Measurements from ENCODE around the gene CAPN15.

CAPN15 gene

DNA sequence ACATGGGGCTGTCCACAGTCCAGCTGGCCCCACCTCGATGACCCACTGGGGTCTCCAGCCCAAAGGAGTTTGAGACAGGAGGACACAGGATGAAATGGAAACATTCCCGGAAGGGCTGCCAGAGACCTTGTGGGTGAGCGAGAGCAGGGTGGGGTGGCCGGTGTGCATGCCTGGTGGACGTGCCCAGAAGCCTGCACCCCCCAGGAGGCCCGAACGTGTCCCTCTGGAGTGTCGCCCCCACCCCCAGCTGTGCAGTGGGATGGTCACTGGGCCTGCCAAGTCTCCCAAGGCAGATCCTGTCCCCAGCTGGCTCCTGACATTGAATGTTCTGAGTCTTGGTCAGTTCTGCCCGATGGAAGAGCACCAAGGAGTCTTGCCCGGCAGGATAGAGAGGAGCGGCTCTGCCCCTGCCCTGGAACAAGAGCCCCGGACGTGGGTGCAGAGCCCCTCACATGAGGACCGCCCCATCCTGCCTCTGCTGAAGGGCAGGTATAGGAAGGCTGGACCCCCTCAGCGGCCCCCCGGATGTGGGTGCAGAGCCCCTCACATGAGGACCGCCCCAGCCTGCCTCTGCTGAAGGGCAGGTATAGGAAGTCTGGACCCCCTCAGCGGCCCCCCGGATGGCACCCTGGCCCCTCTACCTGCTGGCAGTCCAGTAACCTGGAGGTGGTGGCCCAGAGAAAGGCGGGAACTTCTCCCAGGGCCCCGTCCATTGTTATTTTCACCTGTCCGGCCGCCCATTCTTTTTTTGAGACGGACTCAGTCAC is 3.1 kb upstream of the CAPN15 start:
- no peak for DNase-seq (ENCODE audit: low read depth, low spot score)
- POLR2A ChIA-PET, result no interaction called here
- TF ChIP-seq, protein P1, sequence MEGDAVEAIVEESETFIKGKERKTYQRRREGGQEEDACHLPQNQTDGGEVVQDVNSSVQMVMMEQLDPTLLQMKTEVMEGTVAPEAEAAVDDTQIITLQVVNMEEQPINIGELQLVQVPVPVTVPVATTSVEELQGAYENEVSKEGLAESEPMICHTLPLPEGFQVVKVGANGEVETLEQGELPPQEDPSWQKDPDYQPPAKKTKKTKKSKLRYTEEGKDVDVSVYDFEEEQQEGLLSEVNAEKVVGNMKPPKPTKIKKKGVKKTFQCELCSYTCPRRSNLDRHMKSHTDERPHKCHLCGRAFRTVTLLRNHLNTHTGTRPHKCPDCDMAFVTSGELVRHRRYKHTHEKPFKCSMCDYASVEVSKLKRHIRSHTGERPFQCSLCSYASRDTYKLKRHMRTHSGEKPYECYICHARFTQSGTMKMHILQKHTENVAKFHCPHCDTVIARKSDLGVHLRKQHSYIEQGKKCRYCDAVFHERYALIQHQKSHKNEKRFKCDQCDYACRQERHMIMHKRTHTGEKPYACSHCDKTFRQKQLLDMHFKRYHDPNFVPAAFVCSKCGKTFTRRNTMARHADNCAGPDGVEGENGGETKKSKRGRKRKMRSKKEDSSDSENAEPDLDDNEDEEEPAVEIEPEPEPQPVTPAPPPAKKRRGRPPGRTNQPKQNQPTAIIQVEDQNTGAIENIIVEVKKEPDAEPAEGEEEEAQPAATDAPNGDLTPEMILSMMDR (IDR thresholded peaks at IDR 0.05; ENCODE audit: insufficient read depth, low read length, missing control alignments), result no peak
- no peak overlapping the region for H3K4me3 ChIP-seq (ENCODE audit: low read depth, low read length)
- CTCF ChIA-PET, result no interaction called here

DNA sequence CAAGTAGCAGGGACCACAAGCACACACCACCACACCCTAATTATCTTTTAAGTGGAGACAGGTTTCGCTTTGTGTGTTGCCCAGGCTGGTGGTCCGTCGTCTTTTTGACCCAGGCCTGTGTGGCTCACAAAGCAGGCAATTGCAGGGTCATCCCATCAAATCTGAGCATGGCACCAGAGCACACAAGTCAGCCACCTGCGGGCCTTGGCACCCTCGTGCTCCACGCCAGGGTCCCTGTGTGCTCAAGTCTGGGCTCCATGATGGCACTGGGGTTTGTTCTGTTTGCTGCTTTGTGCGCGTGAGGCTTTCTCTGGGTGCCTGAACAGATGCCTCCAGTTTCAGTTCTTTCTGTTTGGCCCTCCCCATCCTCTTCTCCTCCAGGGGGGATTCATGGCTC is 2.4 kb upstream of the CAPN15 start:
- POLR2A ChIA-PET, result no interaction called here
- CTCF ChIA-PET, result no interaction called here
- no peak overlapping the region; the same call in 1 of the 2 replicates for H3K4me3 ChIP-seq (ENCODE audit: low read depth, low read length)
- TF ChIP-seq, protein P1 (IDR thresholded peaks at IDR 0.05; ENCODE audit: insufficient read depth, low read length, missing control alignments), result no peak
- DNase-seq (ENCODE audit: low read depth, low spot score), result no peak

DNA sequence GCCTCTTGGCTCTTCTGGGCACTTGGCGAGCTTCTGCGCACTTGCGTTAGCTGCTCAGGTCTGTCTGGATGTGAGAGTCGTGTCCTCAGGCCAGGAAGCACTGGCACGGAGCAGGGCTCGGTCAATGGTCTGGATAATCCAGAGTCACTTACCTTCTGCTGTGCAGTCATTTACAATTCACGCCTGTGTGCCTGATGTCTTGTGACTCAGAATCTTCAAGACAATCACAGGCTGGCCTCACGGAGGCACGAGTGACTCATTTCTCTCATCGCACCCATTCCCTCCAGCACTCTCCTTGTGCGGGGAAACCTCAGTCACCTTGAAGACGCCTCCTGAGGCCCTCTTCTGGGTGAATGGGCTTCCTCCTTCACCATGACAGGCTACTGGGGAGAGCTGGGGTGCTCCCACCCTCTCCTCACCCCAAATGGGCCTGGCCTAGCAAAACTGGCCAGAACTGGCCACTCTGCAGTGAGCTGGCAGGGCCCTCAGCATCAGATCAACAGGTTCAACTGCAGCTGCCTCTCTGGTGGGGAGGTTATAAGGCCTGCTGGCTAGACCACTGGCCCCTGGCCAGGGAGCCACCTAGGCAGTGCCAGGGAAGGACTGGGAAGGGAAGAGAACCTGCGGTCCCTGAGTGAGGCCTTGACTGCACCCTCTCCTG is 1.9 kb upstream of the CAPN15 start:
- TF ChIP-seq, protein P1 (IDR thresholded peaks at IDR 0.05; ENCODE audit: insufficient read depth, low read length, missing control alignments), result no peak
- CTCF ChIA-PET, result no interaction called here
- peak overlapping the region; percentile 82 for H3K4me3 ChIP-seq (ENCODE audit: low read depth, low read length)
- POLR2A ChIA-PET, result interaction anchor here (0.8 to 0.9 kb wide), 2 partner anchors 63 to 139 kb away, joined by 3 to 4 read pairs; no protein-coding TSS in a partner anchor
- peak; percentile 57 for DNase-seq (ENCODE audit: low read depth, low spot score)

DNA sequence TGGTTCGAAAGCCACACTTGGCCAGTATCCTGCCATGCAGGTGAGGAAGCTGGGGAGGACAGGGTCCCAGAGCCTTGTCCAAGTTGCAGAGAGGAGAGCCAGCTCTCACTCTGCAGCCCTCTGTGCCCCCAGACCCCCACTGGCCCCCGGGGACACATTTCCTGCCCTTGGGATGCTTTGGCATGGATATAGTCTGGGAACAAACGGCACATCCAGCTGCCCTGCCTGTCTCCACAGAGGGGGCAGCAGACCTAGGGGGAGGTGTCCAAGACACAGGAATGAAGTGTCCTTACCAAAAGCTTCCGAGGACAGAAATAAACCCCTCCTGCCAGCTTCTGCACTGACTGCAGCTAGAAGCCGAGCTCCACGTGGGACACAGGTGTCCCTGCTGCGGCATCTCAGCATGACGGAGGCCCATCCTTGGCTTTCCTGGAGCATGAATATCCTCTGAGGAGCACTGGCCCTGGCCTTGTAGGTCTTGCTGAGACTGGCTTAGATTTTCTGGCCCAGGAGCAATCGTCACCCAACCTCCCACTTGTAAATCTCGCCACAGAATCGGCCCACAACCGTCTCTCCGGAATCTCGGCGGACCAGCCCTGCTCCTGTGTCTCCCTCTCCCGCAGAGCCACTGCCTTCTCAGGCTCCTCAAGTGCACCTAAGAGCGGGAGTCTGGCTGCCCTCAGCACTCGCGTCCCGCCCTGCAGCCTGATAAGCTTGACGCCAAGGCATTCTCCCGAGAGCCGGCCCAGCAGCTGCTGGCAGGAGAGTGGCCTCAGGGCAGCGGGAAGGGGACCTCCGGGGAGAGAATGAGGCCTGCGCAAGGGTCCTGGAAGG is 1.1 kb upstream of the CAPN15 start:
- CTCF ChIA-PET, result interaction anchor here (1.0 to 1.2 kb wide), 2 partner anchors 13 to 135 kb away, joined by 3 to 7 read pairs; no protein-coding TSS in a partner anchor
- peak overlapping the region; percentile 82 for H3K4me3 ChIP-seq (ENCODE audit: low read depth, low read length)
- TF ChIP-seq, protein P1 (IDR thresholded peaks at IDR 0.05; ENCODE audit: insufficient read depth, low read length, missing control alignments), result no peak
- DNase-seq (ENCODE audit: low read depth, low spot score), result no peak
- POLR2A ChIA-PET, result interaction anchor here (0.6 to 1.2 kb wide), 6 partner anchors 8 to 140 kb away, joined by 3 to 5 read pairs (median 4); partner anchors contain the start of gene METTL26

DNA sequence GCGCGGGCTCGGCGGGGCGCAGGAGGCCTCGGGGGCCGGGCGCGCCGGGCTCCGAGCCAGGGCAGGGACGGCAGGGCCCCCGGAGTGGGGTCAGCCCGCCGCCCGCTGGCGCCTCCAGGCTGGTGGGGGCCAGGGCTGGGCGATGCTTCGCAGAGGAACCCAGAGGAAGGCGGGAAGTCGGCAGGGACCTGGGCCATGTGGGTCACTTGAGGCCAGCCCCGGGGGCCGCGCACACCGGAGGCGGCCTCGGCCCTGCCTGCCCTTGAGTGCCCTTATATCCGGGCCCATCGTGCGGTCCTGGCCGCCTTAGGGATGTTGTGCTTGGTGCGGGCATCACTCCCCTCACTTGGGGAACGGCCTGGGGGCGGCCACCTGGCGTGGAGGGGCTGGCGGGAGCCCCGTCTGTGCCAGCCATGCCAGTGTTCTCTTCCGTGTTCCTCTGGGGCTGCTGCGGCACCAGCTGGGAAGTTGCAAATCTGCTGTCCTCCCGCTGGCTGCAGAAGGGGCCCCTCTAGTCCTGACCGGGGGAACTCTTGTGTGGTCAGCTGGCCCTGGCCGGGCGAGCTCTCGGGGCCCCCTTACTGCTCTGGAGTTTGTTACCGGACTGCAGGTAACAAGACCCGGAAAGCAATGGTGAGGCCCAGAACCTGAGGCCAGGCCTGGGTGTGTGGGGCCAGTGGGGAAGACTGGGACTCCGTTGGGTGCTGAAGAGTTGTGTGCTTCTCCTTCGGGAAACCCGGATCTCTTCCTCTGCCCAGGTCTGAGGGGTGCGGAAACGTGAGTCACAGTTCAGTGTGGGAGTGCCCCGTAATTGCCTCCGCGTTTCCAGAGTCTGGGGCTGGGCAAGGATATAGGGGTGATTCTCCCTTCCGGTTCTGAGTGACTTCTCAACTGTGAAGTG is 849 bp downstream of the CAPN15 start:
- ChIA-PET CTCF (interaction anchor here (1.2 kb wide), 1 partner anchor 11 kb away, joined by 7 read pairs; no protein-coding TSS in a partner anchor), POLR2A (interaction anchor here (1.0 to 1.2 kb wide), 2 partner anchors 11 to 127 kb away, joined by 3 read pairs; partner anchors contain the start of gene DECR2)
- peak overlapping the region; percentile 82 for H3K4me3 ChIP-seq (ENCODE audit: low read depth, low read length)
- no peak for DNase-seq (ENCODE audit: low read depth, low spot score)
- TF ChIP-seq, protein P1 (IDR thresholded peaks at IDR 0.05; ENCODE audit: insufficient read depth, low read length, missing control alignments), result no peak
